Naive thymus-derived CD8-positive, alpha-beta T cell (primary cell): ENCODE results near the gene P2RX2. TPM values are rescaled to one million over a fixed set of nuclear protein-coding genes. Genes with fewer than 3 reads are reported as not detected.
A peak's percentile ranks its signal among the peaks of the same experiment; 100 is the strongest.

Source experiments
- ATAC-seq, 2 donors: fragments of 150-1000 bp; cut with Tn5 transposase in 1 of 2; sonication (Bioruptor Pico), chemical (Tn5 transposase) in 1 of 2; 1 replicate in 1 of 2; 2 replicates in 1 of 2; pipeline ENCODE4 v1.10.0; 2021; ENCODE audit warnings: mild to moderate bottlenecking in 2 of 2, moderate library complexity in 2 of 2
- POLR2A ChIA-PET: fragments of 350-600 bp; sonication (Branson Sonifier 250); formaldehyde crosslinking; loops from one replicate; lab custom pipeline; 2021; ENCODE audit warnings: antibody characterized with exemption; lab: Charles Lee
- DNase-seq, 10 donors: peaks; one replicate each; pipeline versions ENCODE4 v3.0.0 to v3.0.0-alpha.2; 2020 to 2022
- H3K27ac Mint-ChIP-seq, 10 donors: one replicate each; pipeline ENCODE4 v1.8.0; 2020 to 2022; ENCODE audit warnings: mild to moderate bottlenecking in 10 of 10, mixed read lengths in 10 of 10, moderate library complexity in 4 of 10, inconsistent platforms in 1 of 10
- H3K27me3 Mint-ChIP-seq, 5 donors: one replicate each; pipeline ENCODE4 v1.8.0; 2021 to 2022; ENCODE audit warnings: mixed read lengths in 5 of 5
- H3K36me3 Mint-ChIP-seq, 3 donors: one replicate each; pipeline ENCODE4 v1.8.0; 2020 to 2022; ENCODE audit warnings: mixed read lengths in 3 of 3, mild to moderate bottlenecking in 2 of 3, inconsistent platforms in 1 of 3
- H3K4me1 Mint-ChIP-seq, 4 donors: one replicate each; pipeline ENCODE4 v1.8.0; 2021 to 2022; ENCODE audit warnings: mixed read lengths in 4 of 4
- H3K4me3 Mint-ChIP-seq, 10 donors: one replicate each; pipeline ENCODE4 v1.8.0; 2020 to 2022; ENCODE audit warnings: mild to moderate bottlenecking in 10 of 10, mixed read lengths in 10 of 10, moderate library complexity in 6 of 10, inconsistent platforms in 1 of 10
- H3K9me3 Mint-ChIP-seq, 9 donors: one replicate each; pipeline ENCODE4 v1.8.0; 2020 to 2022; ENCODE audit warnings: mixed read lengths in 9 of 9, mild to moderate bottlenecking in 3 of 9, inconsistent platforms in 1 of 9, moderate library complexity in 1 of 9
- polyA plus RNA-seq, 3 donors: library from polyadenylated mRNA; unstranded; fragments of 300-500 nt; fragmentation: Illumina TruSeq; gene quantifications; one replicate each; pipeline ENCODE4 v1.2.3, GENCODE V29; 2021
- total RNA-seq, 8 experiments: library from RNA in 2 of 8; stranded (reverse) in 2 of 8; gene quantifications; one replicate each; pipeline ENCODE4 v1.2.3 and lab custom pipeline; 2021 to 2026

P2RX2 gene
- total and polyA plus RNA-seq, 5 experiments from 2014 or later, result not detected

DNA sequence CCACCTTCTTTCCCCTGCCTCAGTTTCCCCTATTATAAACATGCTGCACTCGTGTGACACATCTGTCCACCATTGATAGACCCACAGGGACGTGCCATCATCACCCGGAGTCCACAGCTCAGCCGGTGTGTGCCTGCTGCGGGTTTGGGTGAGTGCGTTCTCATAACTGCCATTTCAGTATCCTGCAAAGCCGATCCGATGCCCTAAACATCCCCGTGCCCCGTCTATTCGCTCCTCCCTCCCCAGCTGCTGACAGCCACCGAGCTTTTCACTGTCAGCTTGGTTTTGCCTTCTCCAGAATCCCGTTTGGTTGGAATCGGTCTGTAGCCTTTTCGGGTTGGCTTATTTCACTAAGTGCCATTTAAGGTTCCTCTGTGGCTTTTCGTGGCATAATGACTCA lies 12.1 kb upstream of the P2RX2 start:
- Mint-ChIP-seq H3K27me3 (peaks cover 26 to 81% (median 41%) of the 10 kb centered on the region in 5 donors), H3K36me3 (peaks cover 0 to 2% (median 0%) of the 10 kb centered on the region in 3 donors), H3K4me1 (peaks cover 0 to 14% (median 7%) of the 10 kb centered on the region in 4 donors), H3K4me3 (no peak overlapping the region), H3K9me3 (peaks cover 0 to 2% (median 0%) of the 10 kb centered on the region in 9 donors), H3K27ac (peak overlapping the region in 1 of 10 donors; percentile 49)
- DNase-seq (no peak), ATAC-seq (no peak)
- POLR2A ChIA-PET, result no interaction called here

DNA sequence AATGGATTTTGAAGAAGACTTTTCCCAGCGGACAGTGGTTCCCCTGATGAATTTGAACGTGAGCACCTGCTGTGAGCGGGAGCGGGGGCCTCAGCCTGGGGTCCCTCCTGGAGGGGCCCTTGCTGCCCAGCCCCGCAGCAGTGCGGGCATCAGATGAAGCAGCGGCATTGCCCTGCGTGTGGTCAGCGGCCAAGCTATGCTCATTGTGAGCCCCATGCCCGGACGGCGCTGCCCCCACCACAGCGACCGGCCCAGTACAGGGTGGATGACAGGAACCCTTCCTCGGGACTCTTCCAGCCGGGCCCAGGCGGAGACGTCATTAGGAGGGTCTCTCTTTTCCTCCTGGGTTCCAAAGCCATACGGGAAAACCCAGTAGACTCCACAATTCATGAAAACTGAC lies 11.6 kb upstream of the P2RX2 start:
- Mint-ChIP-seq H3K9me3 (peaks cover 0 to 2% (median 0%) of the 10 kb centered on the region in 9 donors), H3K4me3 (no peak overlapping the region), H3K27ac (no peak overlapping the region), H3K4me1 (peaks cover 0 to 11% (median 7%) of the 10 kb centered on the region in 4 donors), H3K27me3 (peaks cover 26 to 81% (median 41%) of the 10 kb centered on the region in 5 donors), H3K36me3 (peaks cover 0 to 2% (median 0%) of the 10 kb centered on the region in 3 donors)
- no peak for DNase-seq
- no peak for ATAC-seq
- POLR2A ChIA-PET, result no interaction called here

DNA sequence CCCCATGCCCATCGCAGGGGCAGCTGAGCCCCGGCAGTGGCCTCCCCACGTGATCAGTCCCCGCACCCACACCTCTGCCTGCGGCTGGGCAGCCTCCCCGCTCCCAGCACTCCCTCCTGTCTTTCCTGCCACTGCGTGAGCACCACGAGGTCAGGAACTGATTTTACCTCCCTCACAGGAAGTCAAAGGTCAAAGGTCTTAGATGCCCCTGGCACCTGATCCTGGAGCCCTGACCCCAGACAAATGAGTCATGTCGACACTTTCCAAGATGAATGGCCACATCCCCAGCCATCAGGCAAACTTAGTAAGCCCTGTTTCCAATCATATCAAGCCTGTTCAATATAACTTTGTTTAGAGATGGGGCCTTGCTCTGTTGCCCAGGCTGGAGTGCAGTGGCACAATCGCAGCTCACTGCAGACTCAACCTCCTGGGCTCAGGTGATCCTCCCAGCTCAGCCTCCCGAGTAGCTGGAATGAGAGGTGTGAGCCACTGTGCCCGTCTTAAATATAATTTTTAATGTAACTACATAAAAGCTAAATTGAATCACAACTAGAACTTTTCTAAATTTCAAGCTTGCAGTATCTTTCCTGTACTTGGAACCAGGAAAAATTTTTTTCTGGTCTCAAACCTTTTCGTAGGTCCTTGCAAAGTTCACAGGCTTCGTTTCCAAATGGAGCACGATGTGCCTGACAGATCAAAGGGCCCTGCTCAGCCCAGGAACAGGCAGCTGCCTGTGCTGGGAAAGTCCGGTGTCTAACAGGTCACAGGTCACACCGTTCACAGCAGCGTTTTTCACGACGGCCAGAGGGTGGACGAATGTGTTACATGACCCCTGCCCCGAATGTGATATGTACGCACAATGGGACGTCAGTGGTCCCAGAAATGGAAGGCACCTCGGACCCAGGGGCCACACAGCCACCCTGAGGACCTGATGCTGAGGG lies 10.1 kb upstream of the P2RX2 start:
- H3K27ac Mint-ChIP-seq, result peak overlapping the region in 1 of 10 donors; percentile 72
- POLR2A ChIA-PET, result no interaction called here
- ATAC-seq (no peak), DNase-seq (no peak)
- H3K9me3 Mint-ChIP-seq, result peaks cover 0 to 2% (median 0%) of the 10 kb centered on the region in 9 donors
- H3K27me3 Mint-ChIP-seq, result peaks cover 21 to 65% (median 33%) of the 10 kb centered on the region in 5 donors
- peaks cover 0 to 2% (median 0%) of the 10 kb centered on the region in 3 donors for H3K36me3 Mint-ChIP-seq
- H3K4me1 Mint-ChIP-seq, result peaks cover 0 to 8% (median 6%) of the 10 kb centered on the region in 4 donors
- no peak overlapping the region for H3K4me3 Mint-ChIP-seq

- H3K27ac Mint-ChIP-seq, result peak within 1 kb of the TSS in 3 of 10 donors; percentile 42 to 85 (median 59)
- H3K4me3 Mint-ChIP-seq, result peak within 1 kb of the TSS; percentile 34 to 81 (median 64)
- peaks cover 0 to 5% (median 0%) of the 10 kb centered on the region in 9 donors for H3K9me3 Mint-ChIP-seq
- H3K36me3 Mint-ChIP-seq, result peaks cover 0 to 2% (median 0%) of the 10 kb centered on the region in 3 donors
- ATAC-seq (peak in 1 of 2 donors; percentile 50), DNase-seq (no peak)
- POLR2A ChIA-PET, result no interaction called here
- H3K4me1 Mint-ChIP-seq, result peaks cover 5 to 13% (median 11%) of the 10 kb centered on the region in 4 donors
- H3K27me3 Mint-ChIP-seq, result peaks cover 22 to 62% (median 32%) of the 10 kb centered on the region in 5 donors
These were observed 8.4 kb upstream of the P2RX2 start, which contains the start of gene LRCOL1 for GRCh38 chr12:132610051-132610759. Gene LRCOL1, minus strand, starts transcription at chr12:132610582. Its CDS starts 4,331 bp downstream, at chr12:132606251.

DNA sequence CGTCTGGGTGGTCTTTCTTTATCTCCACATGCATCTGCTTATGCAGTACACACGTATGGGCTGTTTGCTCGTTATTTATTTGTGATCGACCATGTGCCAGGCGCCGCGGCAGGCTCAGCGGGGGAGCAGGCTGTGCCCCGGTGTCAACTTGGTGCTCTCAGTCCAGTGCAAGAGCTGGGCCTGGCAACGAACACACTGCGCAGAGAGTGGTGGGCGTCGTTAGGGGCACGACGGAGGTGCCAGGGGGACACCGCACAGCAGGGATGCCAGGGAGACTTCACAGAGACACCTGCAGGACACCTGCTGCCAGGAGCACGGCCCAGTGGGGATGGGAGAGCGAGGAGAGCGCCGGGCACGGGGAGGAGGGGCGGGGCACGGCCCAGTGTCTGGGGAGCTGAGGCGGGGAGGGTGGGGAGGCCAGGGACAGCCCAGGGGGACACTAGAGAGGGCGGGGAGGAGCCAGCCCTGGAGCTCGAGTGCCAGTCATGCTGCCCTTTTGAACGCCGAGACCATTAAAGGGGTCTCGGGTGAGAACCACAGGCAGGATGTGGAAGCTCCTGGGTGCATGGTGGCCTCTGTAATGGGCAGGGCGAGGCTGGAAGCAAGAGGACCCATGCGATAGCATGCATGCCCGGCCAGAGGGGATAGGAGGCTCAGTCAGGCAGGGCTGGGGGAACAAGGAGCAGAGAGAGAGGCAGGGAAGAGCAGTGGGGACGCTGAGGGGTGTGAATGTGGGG lies 7.5 kb upstream of the P2RX2 start:
- Mint-ChIP-seq H3K4me1 (peaks cover 5 to 17% (median 13%) of the 10 kb centered on the region in 4 donors), H3K27me3 (peaks cover 22 to 69% (median 38%) of the 10 kb centered on the region in 5 donors), H3K27ac (peak overlapping the region in 2 of 10 donors; percentile 59 to 85), H3K9me3 (peaks cover 0 to 6% (median 0%) of the 10 kb centered on the region in 9 donors), H3K4me3 (peak overlapping the region in 4 of 10 donors; percentile 34 to 81 (median 62)), H3K36me3 (peaks cover 0 to 2% (median 0%) of the 10 kb centered on the region in 3 donors)
- DNase-seq (no peak), ATAC-seq (no peak)
- POLR2A ChIA-PET, result no interaction called here

DNA sequence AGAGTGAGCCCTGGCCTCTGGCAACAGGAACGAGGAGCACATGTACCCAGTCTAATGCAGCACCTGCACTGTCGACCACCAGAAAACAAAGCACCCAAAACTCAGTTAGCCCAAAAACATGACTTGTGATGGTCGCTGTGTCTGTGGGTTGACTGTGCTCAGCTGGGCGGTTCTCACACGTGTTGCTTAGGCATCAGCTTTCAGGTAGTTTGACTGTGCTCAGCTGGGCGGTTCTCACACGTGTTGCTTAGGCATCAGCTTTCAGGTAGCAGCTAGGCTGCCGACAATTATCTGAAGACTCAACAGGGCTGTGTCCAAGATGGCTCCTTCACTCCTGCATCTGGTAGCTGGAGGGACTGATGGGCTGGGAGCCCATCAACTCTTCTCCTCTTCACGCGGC lies 7.0 kb upstream of the P2RX2 start:
- DNase-seq, result no peak
- ATAC-seq, result no peak
- H3K27me3 Mint-ChIP-seq, result peaks cover 17 to 64% (median 34%) of the 10 kb centered on the region in 5 donors
- H3K36me3 Mint-ChIP-seq, result peaks cover 0 to 2% (median 0%) of the 10 kb centered on the region in 3 donors
- POLR2A ChIA-PET, result no interaction called here
- H3K4me3 Mint-ChIP-seq, result peak overlapping the region in 1 of 10 donors; percentile 57
- H3K27ac Mint-ChIP-seq, result no peak overlapping the region
- H3K9me3 Mint-ChIP-seq, result peaks cover 0 to 9% (median 0%) of the 10 kb centered on the region in 9 donors
- H3K4me1 Mint-ChIP-seq, result peaks cover 5 to 17% (median 13%) of the 10 kb centered on the region in 4 donors

DNA sequence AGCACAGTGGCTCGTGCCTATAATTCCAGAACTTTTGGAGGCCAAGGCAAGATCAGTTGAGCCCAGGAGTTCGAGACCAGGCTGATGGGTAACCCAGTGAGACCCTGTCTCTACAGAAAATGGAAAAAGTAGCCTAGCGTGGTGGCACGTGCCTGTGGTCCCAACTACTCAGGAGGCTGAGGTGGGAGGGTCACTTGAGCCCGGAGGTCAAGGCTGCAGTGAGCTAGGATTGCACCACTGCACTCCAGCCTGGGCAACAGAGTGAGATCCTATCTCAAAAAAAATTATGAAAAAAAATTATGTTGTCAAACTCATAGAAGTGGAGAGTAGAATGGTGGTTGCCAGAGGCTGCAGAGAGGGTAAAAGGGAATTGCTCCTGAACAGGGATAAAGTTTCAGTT lies 4.5 kb upstream of the P2RX2 start:
- H3K4me3 Mint-ChIP-seq, result no peak overlapping the region
- peaks cover 0 to 18% (median 2%) of the 10 kb centered on the region in 9 donors for H3K9me3 Mint-ChIP-seq
- H3K27ac Mint-ChIP-seq, result no peak overlapping the region
- POLR2A ChIA-PET, result no interaction called here
- ATAC-seq, result no peak
- peaks cover 1 to 8% (median 5%) of the 10 kb centered on the region in 3 donors for H3K36me3 Mint-ChIP-seq
- peaks cover 19 to 56% (median 40%) of the 10 kb centered on the region in 5 donors for H3K27me3 Mint-ChIP-seq
- H3K4me1 Mint-ChIP-seq, result peaks cover 12 to 21% (median 14%) of the 10 kb centered on the region in 4 donors
- DNase-seq, result no peak

- Mint-ChIP-seq H3K4me3 (peak overlapping the region in 2 of 10 donors; percentile 7 to 34), H3K9me3 (peaks cover 0 to 18% (median 2%) of the 10 kb centered on the region in 9 donors), H3K27ac (peak overlapping the region in 2 of 10 donors; percentile 50 to 51), H3K27me3 (peaks cover 16 to 52% (median 35%) of the 10 kb centered on the region in 5 donors), H3K4me1 (peaks cover 12 to 21% (median 14%) of the 10 kb centered on the region in 4 donors), H3K36me3 (peaks cover 1 to 8% (median 5%) of the 10 kb centered on the region in 3 donors)
- DNase-seq, result peak; percentile 58 to 86 (median 77)
- POLR2A ChIA-PET, result interaction anchor here (0.6 kb wide), 1 partner anchor 272 kb away, joined by 4 read pairs; the partner anchor contains the start of gene CHFR
- peak; percentile 90 to 93 for ATAC-seq
These were observed 3.6 kb upstream of the P2RX2 start for GRCh38 chr12:132614861-132615578.

DNA sequence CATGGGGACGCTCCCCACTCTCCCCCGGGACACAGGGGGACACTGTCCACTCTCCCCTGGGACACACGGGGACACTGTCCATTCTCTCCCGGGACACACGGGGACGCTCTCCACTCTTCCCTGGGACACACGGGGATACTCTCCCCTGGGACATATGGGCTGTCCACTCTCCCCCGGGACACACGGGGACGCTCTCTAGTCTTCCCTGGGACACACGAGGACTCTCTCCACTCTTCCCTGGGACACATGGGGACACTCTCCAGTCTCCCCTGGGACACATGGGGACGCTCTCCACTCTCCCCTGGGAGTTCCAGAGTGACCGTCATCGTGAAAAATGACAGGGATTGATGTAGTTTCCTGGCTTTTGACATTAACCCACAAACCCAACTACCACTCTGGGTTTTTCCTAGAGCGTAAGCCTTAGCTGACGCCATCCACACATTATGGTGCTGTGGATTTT lies 3.0 kb upstream of the P2RX2 start:
- POLR2A ChIA-PET, result no interaction called here
- Mint-ChIP-seq H3K9me3 (peaks cover 0 to 18% (median 2%) of the 10 kb centered on the region in 9 donors), H3K36me3 (peaks cover 1 to 8% (median 5%) of the 10 kb centered on the region in 3 donors), H3K4me1 (peaks cover 10 to 21% (median 11%) of the 10 kb centered on the region in 4 donors), H3K27me3 (peaks cover 16 to 49% (median 30%) of the 10 kb centered on the region in 5 donors), H3K27ac (peak overlapping the region in 3 of 10 donors; percentile 40 to 87 (median 51)), H3K4me3 (no peak overlapping the region)
- ATAC-seq, result no peak
- no peak for DNase-seq

DNA sequence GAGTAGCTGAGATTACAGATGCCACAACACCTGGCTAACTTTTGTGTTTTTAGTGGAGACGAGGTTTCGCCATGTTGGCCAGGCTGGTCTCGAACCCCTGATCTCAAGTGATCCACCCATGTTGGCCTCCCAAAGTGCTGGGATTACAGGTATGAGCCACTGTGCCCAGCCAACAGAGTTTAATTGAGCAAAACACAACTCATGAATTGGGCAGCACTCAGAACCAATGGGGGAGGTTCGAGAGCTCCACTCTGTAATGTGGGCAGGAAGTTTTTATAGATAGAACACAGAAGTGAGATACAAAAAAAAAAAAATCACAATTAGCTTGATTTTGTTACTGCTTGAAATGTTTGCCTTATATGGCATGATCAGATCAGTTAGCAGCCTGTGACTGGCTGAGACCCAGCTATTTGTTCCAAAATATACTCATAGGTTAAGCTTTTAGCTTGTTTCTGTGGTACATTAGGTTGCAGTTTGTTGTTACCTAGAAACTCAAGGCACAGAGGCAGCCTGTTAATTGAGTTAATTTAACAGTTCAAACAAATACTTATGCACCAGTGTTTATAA lies 1.4 kb upstream of the P2RX2 start:
- POLR2A ChIA-PET, result interaction anchor here (1.0 kb wide), 1 partner anchor 395 kb away, joined by 3 read pairs; no protein-coding TSS in a partner anchor
- peak overlapping the region in 5 of 10 donors; percentile 45 to 75 (median 68) for H3K4me3 Mint-ChIP-seq
- ATAC-seq (no peak), DNase-seq (no peak)
- H3K9me3 Mint-ChIP-seq, result peaks cover 0 to 18% (median 2%) of the 10 kb centered on the region in 9 donors
- H3K27ac Mint-ChIP-seq, result no peak overlapping the region
- H3K4me1 Mint-ChIP-seq, result peaks cover 8 to 21% (median 11%) of the 10 kb centered on the region in 4 donors
- H3K36me3 Mint-ChIP-seq, result peaks cover 1 to 7% (median 5%) of the 10 kb centered on the region in 3 donors
- H3K27me3 Mint-ChIP-seq, result peaks cover 14 to 37% (median 27%) of the 10 kb centered on the region in 5 donors
